ENCODE results near the gene CSRP3. TPM values are rescaled to one million over a fixed set of nuclear protein-coding genes. Genes with fewer than 3 reads are reported as not detected.

The CSRP3 gene
- total and polyA plus RNA-seq, 12 donors: 0.17 to 2.3 (median 0.32) TPM; not detected in 9

DNA sequence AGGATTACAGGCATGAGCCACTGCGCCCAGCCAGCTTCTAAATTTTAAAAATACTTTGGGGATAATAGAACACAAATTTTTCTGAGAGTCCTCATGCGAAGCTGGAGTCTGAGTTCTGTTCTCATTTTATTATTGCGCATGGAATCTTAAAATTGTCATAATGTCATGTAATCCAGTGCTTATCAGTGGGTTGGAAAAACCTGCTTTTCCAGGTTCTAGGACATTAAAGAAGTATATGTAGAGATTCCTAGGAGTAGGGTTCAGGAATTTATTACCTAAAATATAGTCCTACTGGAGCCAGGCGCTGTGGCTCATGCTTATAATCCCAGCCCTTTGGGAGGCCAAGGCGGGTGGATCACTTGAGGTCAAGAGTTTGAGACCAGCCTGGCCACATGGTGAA is 43.6 kb upstream of the CSRP3 start:
- TF ChIP-seq POLR2A (IDR thresholded peaks at IDR 0.05): no peak
- TF ChIP-seq, protein P1, sequence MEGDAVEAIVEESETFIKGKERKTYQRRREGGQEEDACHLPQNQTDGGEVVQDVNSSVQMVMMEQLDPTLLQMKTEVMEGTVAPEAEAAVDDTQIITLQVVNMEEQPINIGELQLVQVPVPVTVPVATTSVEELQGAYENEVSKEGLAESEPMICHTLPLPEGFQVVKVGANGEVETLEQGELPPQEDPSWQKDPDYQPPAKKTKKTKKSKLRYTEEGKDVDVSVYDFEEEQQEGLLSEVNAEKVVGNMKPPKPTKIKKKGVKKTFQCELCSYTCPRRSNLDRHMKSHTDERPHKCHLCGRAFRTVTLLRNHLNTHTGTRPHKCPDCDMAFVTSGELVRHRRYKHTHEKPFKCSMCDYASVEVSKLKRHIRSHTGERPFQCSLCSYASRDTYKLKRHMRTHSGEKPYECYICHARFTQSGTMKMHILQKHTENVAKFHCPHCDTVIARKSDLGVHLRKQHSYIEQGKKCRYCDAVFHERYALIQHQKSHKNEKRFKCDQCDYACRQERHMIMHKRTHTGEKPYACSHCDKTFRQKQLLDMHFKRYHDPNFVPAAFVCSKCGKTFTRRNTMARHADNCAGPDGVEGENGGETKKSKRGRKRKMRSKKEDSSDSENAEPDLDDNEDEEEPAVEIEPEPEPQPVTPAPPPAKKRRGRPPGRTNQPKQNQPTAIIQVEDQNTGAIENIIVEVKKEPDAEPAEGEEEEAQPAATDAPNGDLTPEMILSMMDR (IDR thresholded peaks at IDR 0.05): no peak
- H3K27me3 ChIP-seq: peaks cover 20% of the 10 kb centered on the region
- no peaks in the 10 kb centered on the region for H3K9me3 ChIP-seq (replicated peaks in 1 of 3)
- WGBS, 4 donors: 79 to 97% (median 88%) methylated on average over 5 of the region's 5 CpGs
- no peak for DNase-seq
- H3K36me3 ChIP-seq (replicated peaks in 1 of 2): no peaks in the 10 kb centered on the region
- intact Hi-C loops (cut with DNase I): loop anchor here in 1 of 2 donors (10.0 kb wide), 1 partner anchor 171 kb away; no protein-coding TSS in a partner anchor
- peaks cover 9 to 19% of the 10 kb centered on the region in 2 donors for H3K4me1 ChIP-seq (replicated peaks in 1 of 2)
- H3K4me3 ChIP-seq: no peak overlapping the region
- no peak overlapping the region for H3K27ac ChIP-seq

DNA sequence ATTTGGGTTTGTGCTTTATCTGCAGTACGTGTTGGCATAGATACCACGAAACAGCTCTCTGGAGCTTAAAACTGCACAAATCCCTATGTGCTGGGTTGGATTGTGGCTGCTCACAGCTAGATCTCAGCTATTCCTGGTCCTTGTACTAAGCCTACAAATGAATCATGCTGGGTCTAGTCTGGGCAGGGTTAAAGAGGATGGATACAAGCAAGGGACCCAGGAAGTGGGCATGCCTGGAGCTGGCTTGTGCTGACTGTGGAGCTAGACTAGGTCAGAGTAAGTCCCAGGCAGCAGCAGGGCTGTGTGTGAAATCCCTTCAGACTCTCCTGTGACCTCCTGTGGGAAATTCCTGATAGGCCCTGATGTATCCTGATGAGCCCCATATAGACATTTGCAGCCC is 42.8 kb upstream of the CSRP3 start:
- DNase-seq: no peak
- intact Hi-C loops (cut with DNase I): loop anchor here in 1 of 2 donors (10.0 kb wide), 1 partner anchor 170 kb away; no protein-coding TSS in a partner anchor
- H3K4me3 ChIP-seq: no peak overlapping the region
- H3K36me3 ChIP-seq (replicated peaks in 1 of 2): no peaks in the 10 kb centered on the region
- TF ChIP-seq POLR2A (IDR thresholded peaks at IDR 0.05): no peak
- TF ChIP-seq, protein P1 (IDR thresholded peaks at IDR 0.05): no peak
- 88 to 93% (median 92%) methylated on average over 2 of the region's 2 CpGs for WGBS, 4 donors
- peaks cover 20% of the 10 kb centered on the region for H3K27me3 ChIP-seq
- H3K4me1 ChIP-seq (replicated peaks in 1 of 2): peaks cover 9 to 24% of the 10 kb centered on the region in 2 donors
- no peak overlapping the region for H3K27ac ChIP-seq
- no peaks in the 10 kb centered on the region for H3K9me3 ChIP-seq (replicated peaks in 1 of 3)

DNA sequence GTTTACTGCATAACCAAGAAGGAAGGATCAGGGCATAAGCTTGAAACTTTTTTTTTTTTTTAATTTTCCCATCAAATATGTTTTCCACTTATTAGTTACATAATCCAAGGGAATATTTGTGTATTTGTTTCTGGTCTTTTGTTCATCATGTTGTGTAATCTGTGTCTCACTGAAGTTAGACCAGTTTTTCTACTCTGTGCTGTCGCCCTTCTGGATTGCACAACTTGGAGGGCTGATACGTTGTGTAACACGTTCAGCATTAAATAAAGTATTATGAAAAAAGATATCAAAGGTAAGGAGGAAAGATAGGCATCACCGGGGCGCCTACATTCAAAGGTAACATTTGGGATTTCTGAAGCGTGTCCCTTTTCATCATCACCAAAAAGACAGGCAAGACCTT is 42.3 kb upstream of the CSRP3 start:
- H3K36me3 ChIP-seq (replicated peaks in 1 of 2): no peaks in the 10 kb centered on the region
- 69 to 86% (median 79%) methylated on average over 6 of the region's 6 CpGs for WGBS, 4 donors
- H3K4me1 ChIP-seq (replicated peaks in 1 of 2): peaks cover 9 to 24% of the 10 kb centered on the region in 2 donors
- H3K27ac ChIP-seq: no peak overlapping the region
- TF ChIP-seq POLR2A (IDR thresholded peaks at IDR 0.05): no peak
- TF ChIP-seq, protein P1 (IDR thresholded peaks at IDR 0.05): no peak
- DNase-seq: no peak
- peaks cover 24% of the 10 kb centered on the region for H3K27me3 ChIP-seq
- H3K4me3 ChIP-seq: no peak overlapping the region
- intact Hi-C loops (cut with DNase I): loop anchor here in 1 of 2 donors (10.0 kb wide), 1 partner anchor 169 kb away; no protein-coding TSS in a partner anchor
- H3K9me3 ChIP-seq (replicated peaks in 1 of 3): no peaks in the 10 kb centered on the region

DNA sequence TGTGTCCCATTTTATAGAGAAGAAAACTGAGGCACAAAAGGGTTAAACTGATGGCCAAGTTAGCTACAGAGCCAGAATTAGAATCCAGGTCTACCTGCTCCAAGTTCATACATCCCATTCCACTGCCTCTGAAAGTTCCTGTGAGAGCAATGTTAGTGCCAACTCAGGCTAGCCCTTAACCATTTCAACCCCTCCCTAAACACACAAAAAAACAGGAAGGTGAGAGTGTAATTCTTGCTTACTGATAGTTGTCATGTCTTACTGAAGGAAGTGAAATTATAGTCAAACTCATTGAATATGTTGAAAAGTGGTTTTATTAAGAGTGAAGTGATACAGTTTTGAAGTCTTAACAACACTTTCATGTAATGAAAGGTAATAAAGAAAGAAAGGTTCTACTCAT is 41.8 kb upstream of the CSRP3 start:
- Histone ChIP-seq H3K4me3 (no peak overlapping the region), H3K36me3 (replicated peaks in 1 of 2) (no peaks in the 10 kb centered on the region), H3K27ac (no peak overlapping the region), H3K9me3 (replicated peaks in 1 of 3) (no peaks in the 10 kb centered on the region), H3K27me3 (peaks cover 29% of the 10 kb centered on the region), H3K4me1 (replicated peaks in 1 of 2) (peaks cover 9 to 24% of the 10 kb centered on the region in 2 donors)
- TF ChIP-seq, protein P1 (IDR thresholded peaks at IDR 0.05): no peak
- no peak for TF ChIP-seq POLR2A (IDR thresholded peaks at IDR 0.05)
- DNase-seq: no peak
- intact Hi-C loops (cut with DNase I): loop anchor here in 1 of 2 donors (10.0 kb wide), 1 partner anchor 169 kb away; no protein-coding TSS in a partner anchor

All from adrenal gland (tissue), 12 donors.